Left ventricle myocardium inferior (tissue), 1 donor: ENCODE measurements around the gene ALPI. TPM values are rescaled to one million over a fixed set of nuclear protein-coding genes. Genes with fewer than 3 reads are reported as not detected.
"Not testable (repeated sequence)": the region's sequence is repeated elsewhere in the genome, so short reads cannot be mapped to it uniquely, and the experiment has no call there.

Experiments used
- DNase-seq: peaks from one replicate; pipeline ENCODE4 v3.0.0-alpha.2; 2020
- H3K27ac ChIP-seq: fragments of 200-600 bp; replicated peaks from 2 replicates; pipeline ENCODE4 v1.8.0; 2021
- H3K27me3 ChIP-seq: fragments of 200-600 bp; 2 replicates; pipeline ENCODE4 v1.8.0; 2021; ENCODE audit warnings: low read depth
- H3K36me3 ChIP-seq: fragments of 200-600 bp; 2 replicates; pipeline ENCODE4 v1.8.0; 2021
- H3K4me1 ChIP-seq: fragments of 200-600 bp; 2 replicates; pipeline ENCODE4 v1.8.0; 2021
- H3K4me3 ChIP-seq: fragments of 200-600 bp; 2 replicates; pipeline ENCODE4 v1.8.0; 2021; ENCODE audit warnings: mild to moderate bottlenecking, moderate library complexity
- H3K9me3 ChIP-seq: fragments of 200-600 bp; replicated peaks from 2 replicates; pipeline ENCODE4 v1.8.0; 2021
- intact Hi-C: fragments of 100-400 bp; cut with micrococcal nuclease; formaldehyde crosslinking; loops from one replicate; pipeline ENCODE4 v1.11.0; 2022
- total RNA-seq: library from RNA; stranded (reverse); fragmentation: NEBNext Ultra II Directional; extraction: Animal tissue kit (Norgen Biotek cat#: 25700); gene quantifications from one replicate; pipeline ENCODE4 v1.2.1, GENCODE V29; 2021
- TF ChIP-seq, protein P1 (sequence below): fragments of 200-600 bp; IDR thresholded peaks from 2 replicates; pipeline ENCODE4 v1.8.0; 2021; ENCODE audit warnings: antibody characterized with exemption, mild to moderate bottlenecking, borderline replicate concordance
- donor health status: DM: no; HTN: yes; CAD: no; lungs with severe emphysema.

Gene ALPI
- total RNA-seq, 1 donor from 2014 or later = not detected

DNA sequence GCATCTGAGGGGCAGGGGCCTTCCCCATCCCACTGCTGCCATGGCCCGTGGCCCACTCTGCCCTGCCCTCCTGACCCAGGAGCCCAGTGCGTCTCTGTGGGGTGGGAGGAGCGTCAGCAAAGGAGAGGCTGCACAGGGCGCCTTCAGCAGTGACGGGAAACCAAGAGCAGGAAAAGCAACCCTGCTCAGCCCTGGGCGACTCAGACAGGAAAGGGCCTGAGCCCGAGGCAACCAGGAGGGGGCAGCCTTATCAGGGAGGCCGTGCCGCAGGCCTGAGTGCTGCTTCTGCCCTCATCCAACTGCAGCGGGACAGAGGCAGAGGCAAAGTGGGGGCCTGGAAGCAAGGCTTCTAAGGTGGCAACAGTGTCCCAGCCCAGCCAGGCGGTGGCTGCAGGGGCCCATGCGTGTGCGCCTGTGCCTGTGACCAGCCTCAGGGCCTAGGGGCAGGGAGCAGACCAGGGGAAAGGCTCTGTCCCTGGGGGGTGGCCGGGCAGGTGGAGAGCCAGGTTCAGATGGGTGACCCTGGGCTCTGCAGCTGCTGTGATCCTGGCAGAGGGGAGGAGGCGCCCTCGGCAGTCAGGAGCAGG lies 23.3 kb upstream of the ALPI start:
- Histone ChIP-seq H3K4me1 (no peaks in the 10 kb centered on the region), H3K36me3 (no peaks in the 10 kb centered on the region), H3K27me3 (peaks cover 41% of the 10 kb centered on the region), H3K27ac (no peak overlapping the region), H3K9me3 (no peaks in the 10 kb centered on the region), H3K4me3 (no peak overlapping the region)
- intact Hi-C loops = loop anchor here (10.0 kb wide), 1 partner anchor 528 kb away; no protein-coding TSS in a partner anchor
- no peak for DNase-seq
- TF ChIP-seq, protein P1, sequence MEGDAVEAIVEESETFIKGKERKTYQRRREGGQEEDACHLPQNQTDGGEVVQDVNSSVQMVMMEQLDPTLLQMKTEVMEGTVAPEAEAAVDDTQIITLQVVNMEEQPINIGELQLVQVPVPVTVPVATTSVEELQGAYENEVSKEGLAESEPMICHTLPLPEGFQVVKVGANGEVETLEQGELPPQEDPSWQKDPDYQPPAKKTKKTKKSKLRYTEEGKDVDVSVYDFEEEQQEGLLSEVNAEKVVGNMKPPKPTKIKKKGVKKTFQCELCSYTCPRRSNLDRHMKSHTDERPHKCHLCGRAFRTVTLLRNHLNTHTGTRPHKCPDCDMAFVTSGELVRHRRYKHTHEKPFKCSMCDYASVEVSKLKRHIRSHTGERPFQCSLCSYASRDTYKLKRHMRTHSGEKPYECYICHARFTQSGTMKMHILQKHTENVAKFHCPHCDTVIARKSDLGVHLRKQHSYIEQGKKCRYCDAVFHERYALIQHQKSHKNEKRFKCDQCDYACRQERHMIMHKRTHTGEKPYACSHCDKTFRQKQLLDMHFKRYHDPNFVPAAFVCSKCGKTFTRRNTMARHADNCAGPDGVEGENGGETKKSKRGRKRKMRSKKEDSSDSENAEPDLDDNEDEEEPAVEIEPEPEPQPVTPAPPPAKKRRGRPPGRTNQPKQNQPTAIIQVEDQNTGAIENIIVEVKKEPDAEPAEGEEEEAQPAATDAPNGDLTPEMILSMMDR = no peak

DNA sequence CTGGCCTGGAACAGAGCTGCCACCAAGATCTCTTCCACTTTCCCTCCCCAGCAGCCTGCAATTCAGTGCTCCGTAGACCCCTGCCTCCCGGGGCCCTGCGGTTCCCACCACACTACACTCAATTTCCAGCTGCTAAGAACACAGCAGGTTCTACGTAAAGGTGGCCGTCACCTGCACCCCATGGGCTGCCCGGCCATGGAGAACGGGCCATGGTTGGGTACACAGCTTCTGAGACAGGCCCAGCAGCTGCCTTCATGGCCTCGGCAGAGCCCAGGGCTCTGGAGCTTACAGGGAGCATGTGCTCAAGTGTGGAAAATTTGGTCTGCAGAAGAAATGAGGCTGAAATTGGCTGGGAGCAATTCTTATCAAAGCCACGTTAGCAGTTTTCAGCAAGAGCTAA lies 22.3 kb upstream of the ALPI start:
- not testable (repeated sequence) for H3K27ac ChIP-seq, H3K4me3 ChIP-seq, H3K36me3 ChIP-seq, H3K9me3 ChIP-seq, DNase-seq, H3K4me1 ChIP-seq
- H3K27me3 ChIP-seq = peaks cover 34% of the 10 kb centered on the region
- intact Hi-C loops = loop anchor here (10.0 kb wide), 1 partner anchor 529 kb away; no protein-coding TSS in a partner anchor

DNA sequence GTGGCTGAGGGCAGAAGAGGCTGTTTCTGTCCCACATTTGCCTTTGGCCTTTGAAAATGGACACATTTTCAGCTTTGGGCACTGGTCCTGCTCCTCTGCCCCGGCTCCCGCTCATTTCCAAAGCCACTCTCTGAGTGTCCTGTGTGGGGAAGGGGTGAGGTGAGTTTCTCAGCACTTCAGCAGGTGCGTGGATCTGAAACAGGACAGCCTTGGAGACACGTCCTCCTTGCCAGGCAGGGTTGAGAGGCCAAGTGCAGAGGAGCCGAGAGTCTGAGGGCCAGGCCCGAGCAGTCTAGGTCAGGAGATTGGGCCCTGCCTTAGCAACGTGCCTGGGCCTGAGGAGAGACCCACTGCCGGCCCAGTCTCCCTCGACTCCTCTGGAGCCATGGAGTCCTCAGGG lies 21.9 kb upstream of the ALPI start:
- no peaks in the 10 kb centered on the region for H3K9me3 ChIP-seq
- TF ChIP-seq, protein P1 = no peak
- H3K4me3 ChIP-seq = no peak overlapping the region
- intact Hi-C loops = loop anchor here (10.0 kb wide), 1 partner anchor 529 kb away; no protein-coding TSS in a partner anchor
- H3K27ac ChIP-seq = no peak overlapping the region
- H3K27me3 ChIP-seq = peaks cover 33% of the 10 kb centered on the region
- no peak for DNase-seq
- no peaks in the 10 kb centered on the region for H3K4me1 ChIP-seq
- H3K36me3 ChIP-seq = no peaks in the 10 kb centered on the region

DNA sequence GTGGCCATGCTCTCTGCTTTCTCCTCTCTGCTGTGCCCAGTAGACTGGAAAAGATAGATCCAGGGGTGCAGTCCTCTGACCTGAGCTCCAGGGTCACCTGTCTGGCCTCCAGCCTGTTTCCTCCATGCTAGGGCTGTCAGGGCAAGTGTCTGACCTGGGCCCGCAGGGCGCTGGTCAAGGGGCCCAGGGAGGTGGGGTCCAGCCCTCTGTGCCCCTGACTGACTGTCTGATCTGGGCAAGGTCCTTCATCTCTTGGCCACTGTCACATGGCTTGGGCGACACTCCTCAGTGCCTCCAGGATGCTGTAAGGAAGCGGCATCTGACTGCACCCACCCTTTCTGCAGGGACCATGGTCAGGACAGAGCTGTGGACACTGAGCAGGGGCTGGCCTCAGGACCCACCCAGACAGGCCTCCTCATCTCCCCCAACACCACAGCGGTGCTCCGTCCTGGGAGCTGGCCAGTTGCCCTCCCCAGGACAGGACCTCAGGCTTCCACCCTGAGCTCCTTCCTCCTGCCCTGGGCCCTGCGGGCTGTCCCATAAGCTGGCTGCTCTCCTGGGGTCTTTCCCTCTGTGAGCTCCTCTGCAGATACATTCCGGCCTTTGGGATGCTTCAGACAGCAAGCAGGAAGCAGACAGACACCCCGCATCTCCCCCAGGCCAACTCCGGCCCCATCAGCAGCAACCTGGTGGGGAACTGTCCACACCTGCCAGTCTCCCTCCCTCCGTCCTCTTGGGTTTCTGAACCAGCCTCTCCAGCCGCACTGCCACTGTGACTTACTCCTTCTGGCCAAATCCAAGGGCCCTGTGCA lies 21.2 kb upstream of the ALPI start:
- no peaks in the 10 kb centered on the region for H3K36me3 ChIP-seq
- no peak overlapping the region for H3K27ac ChIP-seq
- H3K9me3 ChIP-seq = no peaks in the 10 kb centered on the region
- H3K4me1 ChIP-seq = no peaks in the 10 kb centered on the region
- peaks cover 31% of the 10 kb centered on the region for H3K27me3 ChIP-seq
- intact Hi-C loops = loop anchor here (10.0 kb wide), 1 partner anchor 530 kb away; no protein-coding TSS in a partner anchor
- TF ChIP-seq, protein P1 = no peak
- no peak overlapping the region for H3K4me3 ChIP-seq
- DNase-seq = no peak

DNA sequence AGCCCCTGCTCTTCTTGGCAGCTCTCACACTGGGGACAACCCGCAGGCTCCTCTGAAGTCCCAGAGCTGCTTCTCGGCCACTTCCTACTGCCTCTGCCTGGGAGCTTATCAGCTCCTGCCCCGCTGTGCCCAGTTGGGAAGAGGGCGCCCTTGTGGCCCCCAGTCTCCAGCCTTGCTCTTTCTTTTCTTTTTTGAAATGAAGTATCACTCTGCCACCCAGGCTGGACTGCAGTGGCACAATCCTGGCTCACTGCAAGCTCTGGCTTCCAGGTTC lies 20.6 kb upstream of the ALPI start:
- H3K27ac ChIP-seq = no peak overlapping the region
- H3K27me3 ChIP-seq = peaks cover 28% of the 10 kb centered on the region
- DNase-seq = no peak
- intact Hi-C loops = loop anchor here (10.0 kb wide), 1 partner anchor 531 kb away; no protein-coding TSS in a partner anchor
- H3K4me1 ChIP-seq = no peaks in the 10 kb centered on the region
- TF ChIP-seq, protein P1 = no peak
- no peaks in the 10 kb centered on the region for H3K9me3 ChIP-seq
- no peaks in the 10 kb centered on the region for H3K36me3 ChIP-seq
- H3K4me3 ChIP-seq = no peak overlapping the region

DNA sequence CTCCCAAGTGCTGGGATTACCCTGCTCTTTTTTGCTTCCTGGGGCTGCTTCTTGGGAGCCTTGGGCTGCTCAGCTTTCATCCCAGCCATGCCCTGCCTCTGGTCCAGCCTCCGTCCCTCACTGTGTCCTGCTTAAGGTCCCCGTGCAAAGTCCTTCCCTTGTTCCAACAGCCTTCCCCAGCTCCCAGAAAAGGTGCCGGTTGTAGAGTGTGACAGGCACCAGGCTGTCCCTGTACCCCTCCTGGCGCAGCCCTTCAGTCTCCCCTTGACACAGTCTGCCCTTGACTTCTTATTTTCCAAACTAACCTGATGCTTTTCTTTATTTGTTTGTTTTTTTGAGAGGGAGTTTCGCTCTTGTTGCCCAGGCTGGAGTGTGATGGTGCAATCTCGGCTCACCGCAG lies 20.1 kb upstream of the ALPI start:
- no peak overlapping the region for H3K4me3 ChIP-seq
- no peaks in the 10 kb centered on the region for H3K36me3 ChIP-seq
- intact Hi-C loops = loop anchor here (10.0 kb wide), 1 partner anchor 531 kb away; no protein-coding TSS in a partner anchor
- no peak for DNase-seq
- H3K9me3 ChIP-seq = no peaks in the 10 kb centered on the region
- peaks cover 2% of the 10 kb centered on the region for H3K4me1 ChIP-seq
- TF ChIP-seq, protein P1 = no peak
- no peak overlapping the region for H3K27ac ChIP-seq
- H3K27me3 ChIP-seq = peaks cover 26% of the 10 kb centered on the region
